GM19397 (cell line): ENCODE measurements around the gene RBMY1J.
"Not testable (repeated sequence)": the region's sequence is repeated elsewhere in the genome, so short reads cannot be mapped to it uniquely, and the experiment has no call there.

Experiments used
- ATAC-seq: cut with Tn5 transposase; IDR thresholded peaks from one replicate; pipeline ENCODE4 v1.9.1; 2021; ENCODE audit warnings: mild to moderate bottlenecking, moderate library complexity; ENCODE audit not compliant: unreplicated experiment

The RBMY1J gene

GRCh38 chrY:22403110-22403509 is at the start of gene RBMY1J:
TSS of gene RBMY1J (plus strand) at chrY:22403410. CDS start at chrY:22405448, 2,038 bp downstream.
- ATAC-seq: not testable (repeated sequence)

- ATAC-seq: no peak
These were observed 35.8 kb upstream of the RBMY1J start for GRCh38 chrY:22367416-22367815.

- no peak for ATAC-seq
These were observed 32.6 kb upstream of the RBMY1J start for GRCh38 chrY:22370623-22371022.

- no peak for ATAC-seq
These were observed 29.7 kb upstream of the RBMY1J start for GRCh38 chrY:22373494-22373893.

- not testable (repeated sequence) for ATAC-seq
These were observed 41.6 kb downstream of the RBMY1J start for GRCh38 chrY:22444718-22445396.

GRCh38 chrY:22455522-22455921 is 52.3 kb downstream of the RBMY1J start:
- not testable (repeated sequence) for ATAC-seq

- not testable (repeated sequence) for ATAC-seq
These were observed 58.8 kb downstream of the RBMY1J start for GRCh38 chrY:22461962-22462361.
